HepG2 (cell line): Measurements from ENCODE around the gene DGKB. TPM values are rescaled to one million over a fixed set of nuclear protein-coding genes. Genes with fewer than 3 reads are reported as not detected.

Experiments used
- ATAC-seq: fragments of 200-7000 bp; cut with Tn5 transposase; 3 replicates; pipeline ENCODE4 v1.9.1; 2020; ENCODE audit warnings: mild to moderate bottlenecking, moderate library complexity
- BruUV-seq: library from RNA; stranded (reverse); fragments of 400-500 nt; replicated peaks from 2 replicates; lab custom pipeline; 2021; lab: Mats Ljungman, UMichigan
- CTCF ChIA-PET: fragments of 300-600 bp; formaldehyde crosslinking; extraction: SDS; loops from one replicate; lab custom pipeline; 2021; ENCODE audit warnings: low total read pairs, inconsistent platforms, low intra/inter-chr PET ratio; lab: Yijun Ruan, JAX
- POLR2A ChIA-PET: fragments of 350-600 bp; sonication (Branson Sonifier 250); formaldehyde crosslinking; loops from one replicate; lab custom pipeline; 2020; ENCODE audit warnings: antibody characterized with exemption, inconsistent platforms; lab: Yijun Ruan, JAX
- DNase-seq: peaks from one replicate; pipeline ENCODE4 v3.0.0-alpha.2; 2015; ENCODE audit warnings: low spot score
- FAIRE-seq: peaks from 3 replicates; lab custom pipeline; 2011; peaks lifted over from hg19 to GRCh38; lab: Jason Lieb, UNC
- H2AFZ ChIP-seq: one replicate; pipeline ENCODE4 v1.6.1; 2011; ENCODE audit warnings: low read length, inconsistent platforms
- H3K27ac ChIP-seq: fragments of 300-600 bp; 3 replicates; pipeline ENCODE4 v1.8.0; 2011; ENCODE audit warnings: mixed run types, mild to moderate bottlenecking, mixed read lengths, low read length, inconsistent platforms; ENCODE audit not compliant: insufficient read depth; ENCODE audit errors: extremely low read length
- H3K27me3 ChIP-seq, 2 experiments: fragments of 200-600 bp in 1 of 2; 2 replicates in 1 of 2; 3 replicates in 1 of 2; pipeline versions ENCODE4 v1.6.0 to v1.8.0; 2011; ENCODE audit warnings: low read length in 2 of 2, mild to moderate bottlenecking in 2 of 2, moderate library complexity in 2 of 2, inconsistent platforms in 1 of 2; ENCODE audit not compliant: insufficient read depth in 2 of 2, control insufficient read depth in 1 of 2
- H3K36me3 ChIP-seq, 2 experiments: fragments of 200-600 bp in 1 of 2; replicated peaks in 1 of 2; 2 replicates in 1 of 2; 3 replicates in 1 of 2; pipeline versions ENCODE4 v1.5.1 to v1.8.0; 2011; ENCODE audit warnings: low read length in 2 of 2, inconsistent platforms in 1 of 2; ENCODE audit not compliant: insufficient read depth in 2 of 2, control insufficient read depth in 1 of 2
- H3K4me1 ChIP-seq: 2 replicates; pipeline ENCODE4 v1.5.1; 2012; ENCODE audit warnings: low read length, inconsistent platforms; ENCODE audit not compliant: insufficient read depth
- H3K4me2 ChIP-seq: 2 replicates; pipeline ENCODE4 v1.6.0; 2011; ENCODE audit warnings: low read depth, low read length, inconsistent platforms
- H3K4me3 ChIP-seq, 3 experiments: fragments of 200-600 bp in 1 of 3; sonication (generic), shearing (Covaris generic) in 1 of 3; replicated peaks in 1 of 3; 2 replicates each; pipeline ENCODE4 v1.5.1; 2011 to 2016; ENCODE audit warnings: low read length in 3 of 3, inconsistent platforms in 2 of 3, low read depth in 2 of 3, mild to moderate bottlenecking in 2 of 3, control low read depth in 1 of 3, mixed read lengths in 1 of 3; ENCODE audit not compliant: insufficient read depth in 1 of 3
- H3K79me2 ChIP-seq: one replicate; pipeline ENCODE4 v1.6.1; 2011; ENCODE audit warnings: low read length, inconsistent platforms; ENCODE audit not compliant: insufficient read depth
- H3K9ac ChIP-seq: 2 replicates; pipeline ENCODE4 v1.6.0; 2011; ENCODE audit warnings: mild to moderate bottlenecking, low read depth, low read length, inconsistent platforms; ENCODE audit not compliant: insufficient read depth
- H3K9me3 ChIP-seq: 2 replicates; pipeline ENCODE4 v1.5.1; 2012; ENCODE audit warnings: mild to moderate bottlenecking, low read length
- H4K20me1 ChIP-seq: 2 replicates; pipeline ENCODE4 v1.6.0; 2011; ENCODE audit warnings: inconsistent platforms, mild to moderate bottlenecking, low read length, moderate library complexity; ENCODE audit not compliant: insufficient read depth
- ARID2 ChIP-seq: sonication (generic); formaldehyde crosslinking; IDR thresholded peaks from 2 replicates; pipeline ENCODE4 v1.8.1; 2022; ENCODE audit warnings: mild to moderate bottlenecking, missing genetic modification reagents, borderline replicate concordance
- ATM ChIP-seq: fragments of 450-650 bp; IDR thresholded peaks from 2 replicates; pipeline ENCODE4 v1.7.1; 2017; ENCODE audit warnings: mild to moderate bottlenecking, borderline replicate concordance
- DZIP1 ChIP-seq: sonication (generic); formaldehyde crosslinking; IDR thresholded peaks from 2 replicates; pipeline ENCODE4 v1.5.0; 2020; ENCODE audit warnings: mild to moderate bottlenecking, missing genetic modification reagents
- EED ChIP-seq: sonication (generic); formaldehyde crosslinking; IDR thresholded peaks from 2 replicates; pipeline ENCODE4 v1.5.0; 2020; ENCODE audit warnings: mild to moderate bottlenecking, missing genetic modification reagents
- FOXA3 ChIP-seq: IDR thresholded peaks from 2 replicates; pipeline ENCODE4 v1.6.1; 2016; ENCODE audit warnings: missing genetic modification reagents, missing compliant biosample characterization
- FOXP1 ChIP-seq, 2 experiments: fragments of 450-650 bp in 1 of 2; IDR thresholded peaks; 2 replicates each; pipeline ENCODE4 v1.6.1; 2017 to 2018; ENCODE audit warnings: antibody characterized with exemption in 1 of 2
- GZF1 ChIP-seq: sonication (generic); formaldehyde crosslinking; IDR thresholded peaks from 2 replicates; pipeline ENCODE4 v1.5.1; 2020; ENCODE audit warnings: mild to moderate bottlenecking, missing genetic modification reagents
- KLF9 ChIP-seq: IDR thresholded peaks from 2 replicates; pipeline ENCODE4 v1.6.1; 2016; ENCODE audit warnings: low read depth
- MAFG ChIP-seq: sonication (generic); formaldehyde crosslinking; IDR thresholded peaks from 2 replicates; pipeline ENCODE4 v1.5.1; 2020; ENCODE audit warnings: mild to moderate bottlenecking, missing genetic modification reagents
- NKX3-1 ChIP-seq: sonication (generic); formaldehyde crosslinking; IDR thresholded peaks from 2 replicates; pipeline ENCODE4 v1.5.0; 2020; ENCODE audit warnings: missing genetic modification reagents
- PATZ1 ChIP-seq: sonication (generic); formaldehyde crosslinking; IDR thresholded peaks from 2 replicates; pipeline ENCODE4 v1.4.0; 2020; ENCODE audit warnings: missing genetic modification reagents
- PRDM10 ChIP-seq: sonication (generic); formaldehyde crosslinking; IDR thresholded peaks from 2 replicates; pipeline ENCODE4 v1.4.0; 2020; ENCODE audit warnings: low read depth, missing genetic modification reagents
- SKI ChIP-seq: fragments of 450-650 bp; IDR thresholded peaks from one replicate; pipeline ENCODE4 v1.6.1; 2018; ENCODE audit warnings: mild to moderate bottlenecking; ENCODE audit not compliant: partially characterized antibody
- SRF ChIP-seq: IDR thresholded peaks from 2 replicates; pipeline ENCODE4 v1.6.1; 2011; ENCODE audit warnings: mild to moderate bottlenecking, low read depth, low read length, moderate library complexity
- TRIM24 ChIP-seq: sonication (generic); formaldehyde crosslinking; IDR thresholded peaks from 2 replicates; pipeline ENCODE4 v1.8.0; 2022; ENCODE audit warnings: mild to moderate bottlenecking, missing genetic modification reagents
- ZNF17 ChIP-seq: sonication (generic); formaldehyde crosslinking; IDR thresholded peaks from 2 replicates; pipeline ENCODE4 v1.5.0; 2020; ENCODE audit warnings: mild to moderate bottlenecking, missing genetic modification reagents
- ZNF274 ChIP-seq: sonication (generic); formaldehyde crosslinking; IDR thresholded peaks from 2 replicates; pipeline ENCODE4 v1.5.1; 2020; ENCODE audit warnings: mild to moderate bottlenecking, missing genetic modification reagents
- ZNF546 ChIP-seq: sonication (generic); formaldehyde crosslinking; conservative IDR thresholded peaks from 2 replicates; pipeline ENCODE4 v1.8.1; 2023; ENCODE audit warnings: mild to moderate bottlenecking, missing genetic modification reagents
- WGBS: methylation state at CpG from one replicate; pipeline ENCODE4 v1.1.6; 2017; ENCODE audit warnings: low lambda C conversion rate; 5-methylcytosine and 5-hydroxymethylcytosine counted together
- in situ Hi-C: cut with HindIII; loops from 2 replicates; pipeline ENCODE4 v1.10.0; 2017; ENCODE audit warnings: low pct_unique_long_range_greater_than_20kb; ENCODE audit not compliant: extremely low pct_ligation_motif_present
- intact Hi-C: fragments of 100-400 bp; cut with micrococcal nuclease; formaldehyde crosslinking; loops from one replicate; pipeline ENCODE4 v1.10.0; 2022; ENCODE audit not compliant: unreplicated experiment
- polyA plus RNA-seq, 8 experiments: library from polyadenylated mRNA; depleted of rRNA in 3 of 8; stranded (reverse) in 7 of 8; unstranded in 1 of 8; fragments of >200 nt; fragmentation: Illumina TruSeq in 4 of 8; extraction: Trizol in 4 of 8; gene quantifications; 2 replicates each; pipeline versions ENCODE4 v1.2.1 to v1.2.3, GENCODE V29; 2011 to 2016; ENCODE audit warnings: low read depth in 4 of 8, missing spikeins in 1 of 8, mixed read lengths in 1 of 8; ENCODE audit not compliant: insufficient read depth in 1 of 8
- total RNA-seq, 5 experiments: library from RNA; depleted of rRNA; stranded (reverse); fragments of >200 nt; fragmentation: Illumina TruSeq; extraction: Trizol; gene quantifications; 2 replicates each; pipeline ENCODE4 v1.2.3, GENCODE V29; 2016; ENCODE audit warnings: low read depth in 1 of 5

DGKB gene
- total and polyA plus RNA-seq, 2 of the 13 experiments (the other 11 are each of a cell fraction or from before 2014, with no cell fraction given), result not detected

GRCh38 chr7:14833707-14834106 is 68.8 kb downstream of the DGKB start (continued):
- TF ChIP-seq MAFG (CRISPR knock-in tag), result no peak
- TF ChIP-seq SKI, result no peak
- TF ChIP-seq EED (CRISPR knock-in tag), result no peak
- no peak for TF ChIP-seq ARID2
- TF ChIP-seq FOXA3 (CRISPR knock-in tag), result no peak
- TF ChIP-seq DZIP1 (CRISPR knock-in tag), result no peak
- TF ChIP-seq, all 625 proteins: peak for 0

GRCh38 chr7:14828053-14828452 is 74.5 kb downstream of the DGKB start:
- Histone ChIP-seq H4K20me1 (no peaks in the 10 kb centered on the region), H3K4me2 (no peak overlapping the region), H3K9ac (no peak overlapping the region), H3K36me3 (no peaks in the 10 kb centered on the region), H2AFZ (no peak overlapping the region), H3K79me2 (no peaks in the 10 kb centered on the region), H3K9me3 (peaks cover 18% of the 10 kb centered on the region), H3K27ac (no peak overlapping the region), H3K4me1 (no peaks in the 10 kb centered on the region), H3K4me3 (no peak overlapping the region), H3K27me3 (no peaks in the 10 kb centered on the region)
- in situ Hi-C loops, result no loop called here
- WGBS, result 31% methylated on average over 2 of the region's 2 CpGs
- no peak for ATAC-seq
- no TSS peak for BruUV-seq
- intact Hi-C loops, result no loop called here
- CTCF ChIA-PET, result no interaction called here
- FAIRE-seq, result no peak
- DNase-seq, result no peak
- POLR2A ChIA-PET, result no interaction called here
- no peak for TF ChIP-seq SRF
- no peak for TF ChIP-seq PATZ1
- no peak for TF ChIP-seq ZNF274
- no peak for TF ChIP-seq FOXP1 (IDR thresholded peaks at IDR 0.05)
- no peak for TF ChIP-seq FOXP1 (CRISPR knock-in tag; IDR thresholded peaks at IDR 0.05)
- TF ChIP-seq FOXA3 (CRISPR knock-in tag), result no peak
- no peak for TF ChIP-seq ZNF546
- no peak for TF ChIP-seq ZNF17 (CRISPR knock-in tag)
- no peak for TF ChIP-seq GZF1
- no peak for TF ChIP-seq KLF9 (CRISPR knock-in tag)
- TF ChIP-seq NKX3-1 (CRISPR knock-in tag), result no peak
- no peak for TF ChIP-seq TRIM24 (CRISPR knock-in tag)
- no peak for TF ChIP-seq PRDM10 (CRISPR knock-in tag)
- TF ChIP-seq ATM, result no peak
